Measurements from ENCODE around the gene PTPRN2.

Gene PTPRN2

GRCh38 chr7:158544708-158545107 is 42.9 kb downstream of the PTPRN2 start:
- no peak overlapping the region for H3K27ac ChIP-seq (ENCODE audit: low read depth in 2 of 2, low read length in 2 of 2)
- H3K4me3 ChIP-seq (ENCODE audit: low read length in 2 of 2): no peak overlapping the region
- H3K27me3 ChIP-seq (ENCODE audit: control insufficient read depth in 2 of 2, insufficient read depth in 2 of 2, low read length in 2 of 2): no peaks in the 10 kb centered on the region

GRCh38 chr7:158543840-158544239 is 43.8 kb downstream of the PTPRN2 start:
- no peaks in the 10 kb centered on the region for H3K4me1 ChIP-seq (ENCODE audit: control insufficient read depth in 2 of 2, insufficient read depth in 2 of 2, low read length in 2 of 2)
- no peak overlapping the region for H3K9ac ChIP-seq (ENCODE audit: low read depth in 1 of 2, low read length in 2 of 2)
- no peak overlapping the region for H3K27ac ChIP-seq (ENCODE audit: low read depth in 2 of 2, low read length in 2 of 2)
- no peaks in the 10 kb centered on the region for H3K9me3 ChIP-seq (ENCODE audit: control insufficient read depth in 2 of 2, low read length in 2 of 2)
- H3K36me3 ChIP-seq (ENCODE audit: control insufficient read depth in 2 of 2, insufficient read depth in 2 of 2, low read length in 2 of 2): no peaks in the 10 kb centered on the region
- H3K27me3 ChIP-seq (ENCODE audit: control insufficient read depth in 2 of 2, insufficient read depth in 2 of 2, low read length in 2 of 2): no peaks in the 10 kb centered on the region
- H3K4me3 ChIP-seq (ENCODE audit: low read length in 2 of 2): no peak overlapping the region

More at GRCh38 chr7:158544708-158545107, 42.9 kb downstream of the PTPRN2 start:
- no peaks in the 10 kb centered on the region for H3K4me1 ChIP-seq (ENCODE audit: control insufficient read depth in 2 of 2, insufficient read depth in 2 of 2, low read length in 2 of 2)
- H3K9me3 ChIP-seq (ENCODE audit: control insufficient read depth in 2 of 2, low read length in 2 of 2): no peaks in the 10 kb centered on the region
- H3K9ac ChIP-seq (ENCODE audit: low read depth in 1 of 2, low read length in 2 of 2): no peak overlapping the region
- no peaks in the 10 kb centered on the region for H3K36me3 ChIP-seq (ENCODE audit: control insufficient read depth in 2 of 2, insufficient read depth in 2 of 2, low read length in 2 of 2)

- H3K27ac ChIP-seq (ENCODE audit: low read depth in 2 of 2, low read length in 2 of 2): no peak overlapping the region
- H3K36me3 ChIP-seq (ENCODE audit: control insufficient read depth in 2 of 2, insufficient read depth in 2 of 2, low read length in 2 of 2): no peaks in the 10 kb centered on the region
- no peaks in the 10 kb centered on the region for H3K9me3 ChIP-seq (ENCODE audit: control insufficient read depth in 2 of 2, low read length in 2 of 2)
- H3K4me3 ChIP-seq (ENCODE audit: low read length in 2 of 2): no peak overlapping the region
- H3K9ac ChIP-seq (ENCODE audit: low read depth in 1 of 2, low read length in 2 of 2): no peak overlapping the region
- no peaks in the 10 kb centered on the region for H3K27me3 ChIP-seq (ENCODE audit: control insufficient read depth in 2 of 2, insufficient read depth in 2 of 2, low read length in 2 of 2)
- H3K4me1 ChIP-seq (ENCODE audit: control insufficient read depth in 2 of 2, insufficient read depth in 2 of 2, low read length in 2 of 2): no peaks in the 10 kb centered on the region
These were observed 44.7 kb downstream of the PTPRN2 start for GRCh38 chr7:158542651-158543566.

- H3K4me1 ChIP-seq (ENCODE audit: control insufficient read depth in 2 of 2, insufficient read depth in 2 of 2, low read length in 2 of 2): no peaks in the 10 kb centered on the region
- no peak overlapping the region for H3K27ac ChIP-seq (ENCODE audit: low read depth in 2 of 2, low read length in 2 of 2)
- no peaks in the 10 kb centered on the region for H3K36me3 ChIP-seq (ENCODE audit: control insufficient read depth in 2 of 2, insufficient read depth in 2 of 2, low read length in 2 of 2)
- H3K4me3 ChIP-seq (ENCODE audit: low read length in 2 of 2): no peak overlapping the region
- no peak overlapping the region for H3K9ac ChIP-seq (ENCODE audit: low read depth in 1 of 2, low read length in 2 of 2)
- H3K9me3 ChIP-seq (ENCODE audit: control insufficient read depth in 2 of 2, low read length in 2 of 2): no peaks in the 10 kb centered on the region
- no peaks in the 10 kb centered on the region for H3K27me3 ChIP-seq (ENCODE audit: control insufficient read depth in 2 of 2, insufficient read depth in 2 of 2, low read length in 2 of 2)
These were observed 46.1 kb downstream of the PTPRN2 start for GRCh38 chr7:158541346-158542010.

GRCh38 chr7:158539711-158540146 is 47.9 kb downstream of the PTPRN2 start:
- no peaks in the 10 kb centered on the region for H3K9me3 ChIP-seq (ENCODE audit: control insufficient read depth in 2 of 2, low read length in 2 of 2)
- no peak overlapping the region for H3K27ac ChIP-seq (ENCODE audit: low read depth in 2 of 2, low read length in 2 of 2)
- H3K4me1 ChIP-seq (ENCODE audit: control insufficient read depth in 2 of 2, insufficient read depth in 2 of 2, low read length in 2 of 2): no peaks in the 10 kb centered on the region

GRCh38 chr7:158538156-158538946 is 49.3 kb downstream of the PTPRN2 start:
- Histone ChIP-seq H3K4me3 (ENCODE audit: low read length in 2 of 2) (no peak overlapping the region), H3K9ac (ENCODE audit: low read depth in 1 of 2, low read length in 2 of 2) (no peak overlapping the region), H3K36me3 (ENCODE audit: control insufficient read depth in 2 of 2, insufficient read depth in 2 of 2, low read length in 2 of 2) (no peaks in the 10 kb centered on the region), H3K9me3 (ENCODE audit: control insufficient read depth in 2 of 2, low read length in 2 of 2) (no peaks in the 10 kb centered on the region), H3K27ac (ENCODE audit: low read depth in 2 of 2, low read length in 2 of 2) (no peak overlapping the region), H3K27me3 (ENCODE audit: control insufficient read depth in 2 of 2, insufficient read depth in 2 of 2, low read length in 2 of 2) (no peaks in the 10 kb centered on the region), H3K4me1 (ENCODE audit: control insufficient read depth in 2 of 2, insufficient read depth in 2 of 2, low read length in 2 of 2) (no peaks in the 10 kb centered on the region)

More at GRCh38 chr7:158539711-158540146, 47.9 kb downstream of the PTPRN2 start:
- Histone ChIP-seq H3K4me3 (ENCODE audit: low read length in 2 of 2) (no peak overlapping the region), H3K36me3 (ENCODE audit: control insufficient read depth in 2 of 2, insufficient read depth in 2 of 2, low read length in 2 of 2) (no peaks in the 10 kb centered on the region), H3K27me3 (ENCODE audit: control insufficient read depth in 2 of 2, insufficient read depth in 2 of 2, low read length in 2 of 2) (no peaks in the 10 kb centered on the region), H3K9ac (ENCODE audit: low read depth in 1 of 2, low read length in 2 of 2) (no peak overlapping the region)

GRCh38 chr7:158537516-158537882 is 50.1 kb downstream of the PTPRN2 start:
- no peak overlapping the region for H3K4me3 ChIP-seq (ENCODE audit: low read length in 2 of 2)
- no peak overlapping the region for H3K9ac ChIP-seq (ENCODE audit: low read depth in 1 of 2, low read length in 2 of 2)
- H3K9me3 ChIP-seq (ENCODE audit: control insufficient read depth in 2 of 2, low read length in 2 of 2): no peaks in the 10 kb centered on the region
- H3K27ac ChIP-seq (ENCODE audit: low read depth in 2 of 2, low read length in 2 of 2): no peak overlapping the region
- H3K27me3 ChIP-seq (ENCODE audit: control insufficient read depth in 2 of 2, insufficient read depth in 2 of 2, low read length in 2 of 2): no peaks in the 10 kb centered on the region
- no peaks in the 10 kb centered on the region for H3K36me3 ChIP-seq (ENCODE audit: control insufficient read depth in 2 of 2, insufficient read depth in 2 of 2, low read length in 2 of 2)
- H3K4me1 ChIP-seq (ENCODE audit: control insufficient read depth in 2 of 2, insufficient read depth in 2 of 2, low read length in 2 of 2): no peaks in the 10 kb centered on the region

GRCh38 chr7:158536871-158537515 is 50.6 kb downstream of the PTPRN2 start:
- H3K4me1 ChIP-seq (ENCODE audit: control insufficient read depth in 2 of 2, insufficient read depth in 2 of 2, low read length in 2 of 2): no peaks in the 10 kb centered on the region

GRCh38 chr7:158535079-158535478 is 52.5 kb downstream of the PTPRN2 start:
- no peak overlapping the region for H3K9ac ChIP-seq (ENCODE audit: low read depth in 1 of 2, low read length in 2 of 2)
- no peak overlapping the region for H3K4me3 ChIP-seq (ENCODE audit: low read length in 2 of 2)
- H3K27ac ChIP-seq (ENCODE audit: low read depth in 2 of 2, low read length in 2 of 2): no peak overlapping the region
- H3K9me3 ChIP-seq (ENCODE audit: control insufficient read depth in 2 of 2, low read length in 2 of 2): no peaks in the 10 kb centered on the region
- no peaks in the 10 kb centered on the region for H3K36me3 ChIP-seq (ENCODE audit: control insufficient read depth in 2 of 2, insufficient read depth in 2 of 2, low read length in 2 of 2)
- H3K4me1 ChIP-seq (ENCODE audit: control insufficient read depth in 2 of 2, insufficient read depth in 2 of 2, low read length in 2 of 2): no peaks in the 10 kb centered on the region
- H3K27me3 ChIP-seq (ENCODE audit: control insufficient read depth in 2 of 2, insufficient read depth in 2 of 2, low read length in 2 of 2): no peaks in the 10 kb centered on the region

More at GRCh38 chr7:158536871-158537515, 50.6 kb downstream of the PTPRN2 start:
- Histone ChIP-seq H3K27me3 (ENCODE audit: control insufficient read depth in 2 of 2, insufficient read depth in 2 of 2, low read length in 2 of 2) (no peaks in the 10 kb centered on the region), H3K9me3 (ENCODE audit: control insufficient read depth in 2 of 2, low read length in 2 of 2) (no peaks in the 10 kb centered on the region), H3K9ac (ENCODE audit: low read depth in 1 of 2, low read length in 2 of 2) (no peak overlapping the region), H3K4me3 (ENCODE audit: low read length in 2 of 2) (no peak overlapping the region), H3K27ac (ENCODE audit: low read depth in 2 of 2, low read length in 2 of 2) (no peak overlapping the region), H3K36me3 (ENCODE audit: control insufficient read depth in 2 of 2, insufficient read depth in 2 of 2, low read length in 2 of 2) (no peaks in the 10 kb centered on the region)
